HG03521 (cell line): ENCODE measurements around the gene BTC.
A peak's percentile ranks its signal among the peaks of the same experiment; 100 is the strongest.
"Not testable (repeated sequence)": the region's sequence is repeated elsewhere in the genome, so short reads cannot be mapped to it uniquely, and the experiment has no call there.

Source experiments
- ATAC-seq: cut with Tn5 transposase; IDR thresholded peaks from one replicate; pipeline ENCODE4 v1.9.1; 2021; ENCODE audit warnings: mild to moderate bottlenecking, moderate library complexity; ENCODE audit not compliant: unreplicated experiment

The BTC gene, protein sequence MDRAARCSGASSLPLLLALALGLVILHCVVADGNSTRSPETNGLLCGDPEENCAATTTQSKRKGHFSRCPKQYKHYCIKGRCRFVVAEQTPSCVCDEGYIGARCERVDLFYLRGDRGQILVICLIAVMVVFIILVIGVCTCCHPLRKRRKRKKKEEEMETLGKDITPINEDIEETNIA

DNA sequence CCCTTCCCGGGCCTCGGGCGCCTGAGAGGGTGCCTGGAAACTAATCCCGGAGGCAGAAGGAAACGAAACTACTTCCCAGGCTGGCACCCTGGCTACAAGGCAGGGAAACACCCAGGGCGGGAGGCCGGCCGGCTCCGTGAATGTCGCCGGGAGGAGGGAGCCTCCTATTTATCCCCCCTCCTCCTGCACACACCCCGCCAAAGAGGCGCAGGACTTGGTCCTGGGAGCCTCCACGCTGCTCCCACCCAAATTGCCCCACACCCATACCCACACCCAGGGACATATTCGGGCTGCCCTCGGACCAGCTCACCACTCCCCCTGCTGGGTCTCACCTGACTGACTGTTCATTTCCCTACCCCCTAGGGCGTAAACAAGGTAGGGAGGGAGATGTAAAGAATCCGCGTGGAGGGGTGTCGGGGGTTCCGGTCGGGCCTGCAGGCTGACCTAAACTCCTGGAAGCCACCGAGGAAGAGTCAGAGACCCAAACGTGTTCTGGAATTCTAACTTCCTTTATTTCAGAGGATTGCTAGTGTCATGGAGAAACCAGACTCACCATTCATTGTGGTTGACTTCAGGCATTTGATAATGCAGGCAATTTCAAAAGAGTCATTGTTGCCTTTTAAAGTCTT lies at the start of gene BTC:
Gene BTC (minus strand): TSS at position 142 of the 629 bp plus-strand sequence. CDS start 198 bp downstream, outside the sequence.
- ATAC-seq = no peak

GRCh38 chr4:74840936-74841509 lies 46.7 kb upstream of the BTC start:
- no peak for ATAC-seq

- no peak for ATAC-seq
These were observed 44.5 kb upstream of the BTC start for GRCh38 chr4:74838746-74839370.

DNA sequence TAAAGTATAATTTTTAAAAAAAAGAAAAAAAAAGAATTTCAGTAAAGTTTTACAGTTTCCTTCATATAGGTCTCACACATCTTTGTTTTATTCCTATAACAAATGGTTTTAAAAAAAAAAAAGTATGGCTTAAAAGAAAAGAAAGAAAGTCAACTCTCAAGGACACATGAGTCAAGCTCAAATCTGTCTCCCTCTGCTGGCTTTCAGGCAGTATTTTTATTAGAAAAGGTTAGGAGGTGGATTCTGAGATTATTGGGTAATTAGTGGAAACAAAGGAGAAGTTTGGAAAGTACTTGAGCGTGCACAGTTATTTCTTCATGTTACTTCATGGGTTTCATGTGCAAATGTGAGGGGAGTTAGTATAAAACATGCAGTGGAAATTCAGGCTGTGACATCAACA lies 36.6 kb upstream of the BTC start:
- no peak for ATAC-seq

- ATAC-seq = no peak
These were observed 28.9 kb upstream of the BTC start for GRCh38 chr4:74823194-74823593.

- no peak for ATAC-seq
These were observed 28.3 kb upstream of the BTC start for GRCh38 chr4:74822603-74823002.

DNA sequence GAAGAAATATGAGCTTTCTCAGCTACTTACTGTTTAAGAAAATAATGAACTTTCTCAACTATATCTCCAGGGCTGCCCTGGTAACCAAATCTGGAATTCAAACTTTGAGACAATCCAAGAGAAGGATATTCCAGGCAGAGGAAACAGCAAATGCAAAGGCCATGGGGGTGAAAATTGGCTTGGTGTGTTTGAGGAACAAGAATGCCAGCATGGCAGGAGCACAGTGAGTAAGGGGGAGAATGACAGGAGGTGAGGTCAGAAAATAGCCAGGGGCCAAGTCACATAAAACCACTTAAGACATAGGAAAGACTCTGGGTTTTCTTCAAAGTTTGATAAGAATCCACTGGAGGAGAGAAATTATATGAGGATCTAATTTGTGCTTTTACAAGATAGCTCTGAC lies 27.2 kb upstream of the BTC start:
- no peak for ATAC-seq

- ATAC-seq = no peak
These were observed 19.7 kb upstream of the BTC start for GRCh38 chr4:74814052-74814451.

DNA sequence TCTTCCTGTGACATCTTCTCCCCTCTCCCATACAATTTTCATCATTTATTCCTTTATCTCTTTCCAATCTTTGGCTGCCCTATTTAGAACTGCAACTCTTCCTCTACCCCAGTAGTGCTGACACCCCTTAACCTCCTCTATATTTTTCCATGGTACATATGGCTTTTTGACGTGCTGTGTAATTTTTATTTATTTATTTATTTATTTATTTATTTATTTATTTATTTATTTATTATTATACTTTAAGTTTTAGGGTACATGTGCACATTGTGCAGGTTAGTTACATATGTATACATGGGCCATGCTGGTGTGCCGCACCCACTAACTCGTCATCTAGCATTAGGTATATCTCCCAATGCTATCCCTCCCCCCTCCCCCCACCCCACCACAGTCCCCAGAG lies 17.7 kb upstream of the BTC start:
- ATAC-seq = not testable (repeated sequence)

- no peak for ATAC-seq
These were observed 11.3 kb upstream of the BTC start for GRCh38 chr4:74805601-74806000.

GRCh38 chr4:74800310-74800709 lies 6.0 kb upstream of the BTC start:
- ATAC-seq = no peak

- no peak for ATAC-seq
These were observed 2.3 kb upstream of the BTC start for GRCh38 chr4:74796631-74797030.

DNA sequence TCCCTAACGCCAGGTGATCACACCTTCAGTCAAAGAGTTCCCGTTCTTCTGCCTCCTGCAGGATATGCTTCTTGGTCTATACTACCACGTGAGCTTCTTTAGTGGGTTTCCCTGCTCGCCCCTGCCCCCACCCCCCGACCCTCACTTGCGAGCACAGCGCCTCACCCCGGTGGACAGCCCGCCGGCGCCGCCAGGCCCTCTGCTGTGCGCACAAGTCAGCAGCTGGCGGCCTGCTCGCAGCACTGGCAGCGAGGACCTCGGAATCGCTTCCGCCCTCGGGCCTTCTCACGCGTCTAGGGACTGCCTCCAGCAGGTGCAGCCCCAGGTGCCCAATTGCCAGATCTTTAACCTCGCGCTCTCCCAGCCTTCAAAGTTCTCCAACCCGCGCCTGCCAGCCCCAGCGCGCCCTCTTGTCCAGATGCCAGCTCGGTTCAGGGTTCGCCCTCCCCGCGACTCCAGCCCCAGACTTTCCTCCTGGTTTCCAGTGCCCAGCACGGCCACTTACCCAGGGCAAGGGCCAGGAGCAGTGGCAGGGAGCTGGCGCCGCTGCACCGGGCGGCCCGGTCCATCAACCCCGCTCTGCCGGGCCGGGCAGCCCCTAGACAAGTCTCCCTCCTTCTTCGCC lies 454 bp downstream of the BTC start:
- ATAC-seq = peak; percentile 45

GRCh38 chr4:74790652-74791051 lies 3.7 kb downstream of the BTC start:
- no peak for ATAC-seq

- no peak for ATAC-seq
These were observed 4.8 kb downstream of the BTC start for GRCh38 chr4:74789518-74789917.

GRCh38 chr4:74777531-74777930 lies 16.8 kb downstream of the BTC start:
- ATAC-seq = no peak

DNA sequence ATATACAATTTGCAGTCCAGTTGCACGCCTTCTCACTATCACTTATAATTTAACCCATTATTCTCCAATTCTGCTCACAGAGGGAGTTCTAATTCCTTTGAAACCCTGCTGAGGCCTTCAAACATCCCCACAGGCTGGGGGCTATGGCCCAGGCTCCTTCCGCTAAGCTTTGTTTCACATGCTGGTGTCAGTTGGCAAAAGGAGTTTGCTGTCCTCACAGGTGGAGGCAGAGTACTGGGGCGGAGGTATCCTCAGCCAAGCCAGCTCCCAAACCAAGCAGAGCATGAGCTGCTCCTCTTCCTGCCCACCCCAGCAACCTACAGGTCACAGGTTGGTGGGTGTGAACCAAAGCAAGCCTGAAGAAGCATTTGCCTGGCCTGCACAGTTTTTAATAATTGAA lies 21.5 kb downstream of the BTC start:
- ATAC-seq = no peak

DNA sequence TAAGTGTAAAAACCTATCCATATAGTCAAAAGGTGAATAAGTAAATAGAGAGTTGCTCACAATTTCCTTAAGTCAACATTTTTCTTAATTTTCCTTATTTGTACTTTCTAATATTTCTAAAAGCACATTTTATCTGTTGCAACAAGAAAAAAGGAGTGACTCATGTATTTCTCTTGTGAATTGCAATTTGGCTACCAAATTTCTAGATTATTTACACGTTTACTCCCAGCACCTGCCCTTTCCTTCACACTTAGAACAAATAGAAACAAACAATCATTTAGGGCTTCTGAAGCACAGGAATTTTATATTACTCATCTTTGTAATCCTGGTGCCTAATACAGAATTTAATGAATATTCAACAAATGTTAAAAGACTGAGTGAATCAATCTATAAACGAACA lies 22.2 kb downstream of the BTC start:
- no peak for ATAC-seq

- ATAC-seq = no peak
These were observed 24.0 kb downstream of the BTC start for GRCh38 chr4:74770226-74770910.

DNA sequence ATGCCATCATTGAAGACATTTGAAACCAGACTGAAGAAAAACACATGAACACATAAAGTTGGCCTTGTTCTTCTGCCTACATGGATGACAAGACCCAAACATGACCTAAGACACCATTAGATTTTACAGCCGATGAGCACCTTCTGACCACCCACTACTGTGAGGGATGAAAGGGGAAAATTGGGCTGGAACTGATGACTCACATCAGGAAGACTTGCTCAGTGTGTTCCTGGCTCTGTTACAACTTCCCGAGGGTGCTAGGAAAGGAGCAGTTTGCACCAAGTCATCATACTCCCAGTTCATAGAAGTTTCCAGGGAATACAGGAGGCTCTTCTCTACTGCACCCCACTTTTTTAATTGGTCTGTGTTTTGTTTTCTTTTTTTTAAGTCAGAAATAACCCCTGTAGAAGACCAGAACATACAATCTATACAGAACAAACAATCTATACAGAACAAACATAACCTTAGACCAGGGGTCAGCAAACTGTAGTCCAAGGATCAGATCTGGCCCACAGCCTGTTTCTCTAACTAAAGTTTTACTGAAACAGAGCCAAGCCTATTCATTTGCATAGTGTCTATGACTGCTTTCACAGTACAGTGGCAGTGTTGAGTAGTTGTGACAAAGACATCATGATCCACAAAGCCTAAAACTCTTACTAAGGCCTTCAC lies 25.3 kb downstream of the BTC start:
- no peak for ATAC-seq

DNA sequence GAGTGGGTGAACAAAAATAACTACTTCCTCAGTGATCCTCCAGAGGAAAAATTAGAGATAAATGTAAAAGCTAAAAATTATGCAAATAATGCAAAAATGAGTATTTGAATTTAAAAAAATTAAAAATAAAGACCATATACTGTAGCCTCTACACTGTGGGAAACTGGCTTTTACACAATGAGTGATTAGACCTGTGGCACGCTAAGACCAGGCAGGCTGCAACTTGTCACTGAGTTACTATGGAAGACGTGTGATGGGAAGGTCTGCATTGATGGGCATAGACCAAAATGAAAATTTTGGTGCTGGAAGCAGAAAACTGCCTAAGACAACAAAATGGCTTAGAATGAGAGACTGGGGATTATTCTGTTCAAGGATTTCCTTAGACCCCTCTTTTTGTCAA lies 30.2 kb downstream of the BTC start:
- ATAC-seq = no peak
